Trophoblast cell (in vitro differentiated cells and primary cell): ENCODE measurements around the gene CADM2.

Experiments
- DNase-seq, 2 donors: peaks; one replicate each; pipeline ENCODE4 v3.0.0-alpha.2; 2016
- H2AFZ ChIP-seq: 2 replicates; pipeline ENCODE4 v1.6.1; 2013; ENCODE audit warnings: low read length, moderate library complexity, mild to moderate bottlenecking; ENCODE audit not compliant: insufficient read depth, poor library complexity
- H2AK5ac ChIP-seq: 2 replicates; pipeline ENCODE4 v1.6.1; 2013; ENCODE audit warnings: mild to moderate bottlenecking, low read length
- H2BK120ac ChIP-seq: 2 replicates; pipeline ENCODE4 v1.6.1; 2013; ENCODE audit warnings: low read length, mild to moderate bottlenecking, moderate library complexity; ENCODE audit not compliant: insufficient read depth, poor library complexity
- H2BK12ac ChIP-seq: 2 replicates; pipeline ENCODE4 v1.6.1; 2013; ENCODE audit warnings: mild to moderate bottlenecking, low read length, moderate library complexity
- H2BK5ac ChIP-seq: 2 replicates; pipeline ENCODE4 v1.6.1; 2013; ENCODE audit warnings: low read length, low read depth, moderate library complexity, mild to moderate bottlenecking; ENCODE audit not compliant: poor library complexity
- H3K14ac ChIP-seq: 2 replicates; pipeline ENCODE4 v1.6.1; 2013; ENCODE audit warnings: mild to moderate bottlenecking, low read length
- H3K18ac ChIP-seq: 2 replicates; pipeline ENCODE4 v1.6.1; 2013; ENCODE audit warnings: mild to moderate bottlenecking, low read length
- H3K23ac ChIP-seq: 2 replicates; pipeline ENCODE4 v1.6.1; 2013; ENCODE audit warnings: low read length
- H3K27ac ChIP-seq: 2 replicates; pipeline ENCODE4 v1.5.1; 2013; ENCODE audit warnings: low read depth, mild to moderate bottlenecking, inconsistent platforms, low read length, moderate library complexity
- H3K27me3 ChIP-seq: 2 replicates; pipeline ENCODE4 v1.6.1; 2013; ENCODE audit warnings: inconsistent platforms, mild to moderate bottlenecking, low read length, moderate library complexity; ENCODE audit not compliant: insufficient read depth
- H3K36me3 ChIP-seq, 2 experiments: 1 replicate in 1 of 2; 2 replicates in 1 of 2; pipeline ENCODE4 v1.6.1; 2013; ENCODE audit warnings: low read length in 2 of 2, mild to moderate bottlenecking in 2 of 2, moderate library complexity in 1 of 2; ENCODE audit not compliant: insufficient read depth in 2 of 2, control insufficient read depth in 1 of 2
- H3K4ac ChIP-seq: 2 replicates; pipeline ENCODE4 v1.6.1; 2013; ENCODE audit warnings: low read depth, mild to moderate bottlenecking, low read length, moderate library complexity
- H3K4me1 ChIP-seq, 2 experiments: 1 replicate in 1 of 2; 2 replicates in 1 of 2; pipeline ENCODE4 v1.6.1; 2013; ENCODE audit warnings: low read length in 2 of 2, mild to moderate bottlenecking in 2 of 2, moderate library complexity in 1 of 2; ENCODE audit not compliant: insufficient read depth in 2 of 2, control insufficient read depth in 1 of 2
- H3K4me2 ChIP-seq: 2 replicates; pipeline ENCODE4 v1.6.1; 2013; ENCODE audit warnings: inconsistent platforms, mild to moderate bottlenecking, low read length, moderate library complexity
- H3K4me3 ChIP-seq: 2 replicates; pipeline ENCODE4 v1.5.1; 2013; ENCODE audit warnings: mild to moderate bottlenecking, low read depth, low read length, inconsistent platforms
- H3K79me1 ChIP-seq: one replicate; pipeline ENCODE4 v1.6.1; 2013; ENCODE audit warnings: low read length
- H3K79me2 ChIP-seq: 2 replicates; pipeline ENCODE4 v1.6.1; 2013; ENCODE audit warnings: low read length, mild to moderate bottlenecking; ENCODE audit not compliant: control insufficient read depth, insufficient read depth, poor library complexity
- H3K9ac ChIP-seq: 2 replicates; pipeline ENCODE4 v1.6.1; 2013; ENCODE audit warnings: mild to moderate bottlenecking, low read length
- H3K9me3 ChIP-seq: 2 replicates; pipeline ENCODE4 v1.6.1; 2013; ENCODE audit warnings: low read depth, mild to moderate bottlenecking, control low read depth, inconsistent platforms, low read length; ENCODE audit not compliant: insufficient read depth
- H4K12ac ChIP-seq: 2 replicates; pipeline ENCODE4 v1.6.1; 2013; ENCODE audit warnings: low read depth, mild to moderate bottlenecking, low read length, moderate library complexity
- H4K8ac ChIP-seq: 2 replicates; pipeline ENCODE4 v1.6.1; 2013; ENCODE audit warnings: low read depth, mild to moderate bottlenecking, low read length, moderate library complexity
- H4K91ac ChIP-seq: one replicate; pipeline ENCODE4 v1.6.1; 2013; ENCODE audit warnings: low read depth, mild to moderate bottlenecking, low read length, moderate library complexity
- WGBS: extraction: QIAGEN DNeasy Blood & Tissue Kit; methylation state at CpG from one replicate; pipeline ENCODE4 v1.1.7; 2013; ENCODE audit warnings: missing lambda C conversion rate; ENCODE audit not compliant: insufficient read length, insufficient coverage; ENCODE audit errors: extremely low coverage; 5-methylcytosine and 5-hydroxymethylcytosine counted together

The CADM2 gene

DNA sequence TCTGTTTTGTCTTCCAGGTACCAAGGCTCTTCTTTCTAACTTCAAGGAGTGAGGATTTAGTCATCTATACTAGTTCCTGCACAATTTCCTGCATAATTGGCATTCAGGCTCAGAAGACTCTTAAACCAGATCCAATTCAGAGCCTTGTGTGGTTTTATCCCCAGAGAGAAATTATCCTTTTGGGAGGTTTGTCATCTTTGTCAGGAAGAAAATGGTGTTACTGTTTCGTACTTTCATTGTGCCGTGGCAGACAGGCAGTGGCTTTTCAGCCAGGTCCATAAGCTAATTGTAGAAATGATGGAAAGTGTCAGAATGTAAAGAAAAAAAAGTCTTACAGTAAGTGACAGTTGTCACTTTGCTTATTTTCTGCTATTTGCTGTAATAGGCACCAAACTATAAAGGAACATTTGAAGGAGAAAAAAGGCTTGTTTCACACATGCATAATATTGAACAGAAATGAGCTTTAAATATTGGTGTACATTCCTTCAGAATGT is 82.8 kb downstream of the CADM2 start:
- Histone ChIP-seq H3K18ac (no peak overlapping the region), H3K27ac (no peak overlapping the region), H2BK12ac (no peak overlapping the region), H3K14ac (no peak overlapping the region), H2BK120ac (no peak overlapping the region), H3K79me1 (no peaks in the 10 kb centered on the region), H3K27me3 (no peaks in the 10 kb centered on the region), H3K36me3 (no peaks in the 10 kb centered on the region), H2BK5ac (no peak overlapping the region), H2AK5ac (no peak overlapping the region), H3K79me2 (no peaks in the 10 kb centered on the region), H3K4me3 (no peak overlapping the region), H3K23ac (no peak overlapping the region), H3K4ac (no peak overlapping the region), H3K9ac (no peak overlapping the region), H4K91ac (no peak overlapping the region), H2AFZ (no peak overlapping the region), H4K8ac (no peak overlapping the region), H3K4me1 (no peaks in the 10 kb centered on the region), H3K4me2 (no peak overlapping the region), H3K9me3 (no peaks in the 10 kb centered on the region), H4K12ac (no peak overlapping the region)
- DNase-seq, result no peak
- no CpG with 5 or more reads among the region's 2 CpGs for WGBS

DNA sequence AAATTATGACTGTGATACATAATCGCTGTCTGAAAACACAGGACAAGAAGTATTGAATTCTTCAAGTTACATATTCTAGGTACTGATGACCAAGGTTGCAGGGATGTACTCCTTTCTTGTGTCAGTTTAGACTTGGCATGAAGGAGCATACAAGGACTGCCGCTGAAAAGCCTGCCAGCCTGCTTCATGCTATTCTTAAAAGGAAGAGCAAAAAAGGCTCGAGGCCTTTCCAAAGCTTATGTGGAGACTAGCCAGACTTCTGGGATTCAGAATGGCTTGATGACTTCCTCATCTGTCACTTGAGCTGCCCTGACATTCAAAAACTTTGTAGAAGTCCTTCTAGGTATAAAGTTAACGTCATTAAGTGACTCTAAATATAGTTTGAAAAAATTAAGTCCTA is 92.0 kb downstream of the CADM2 start:
- Histone ChIP-seq H3K14ac (no peak overlapping the region), H2BK5ac (no peak overlapping the region), H3K18ac (no peak overlapping the region), H3K9me3 (no peaks in the 10 kb centered on the region), H3K4me3 (no peak overlapping the region), H3K27me3 (no peaks in the 10 kb centered on the region), H3K4me2 (no peak overlapping the region), H4K91ac (no peak overlapping the region), H3K36me3 (no peaks in the 10 kb centered on the region), H3K79me2 (no peaks in the 10 kb centered on the region), H3K4ac (no peak overlapping the region), H3K27ac (no peak overlapping the region), H2BK12ac (no peak overlapping the region), H3K9ac (no peak overlapping the region), H2AFZ (no peak overlapping the region), H2AK5ac (no peak overlapping the region), H4K8ac (no peak overlapping the region), H4K12ac (no peak overlapping the region), H3K4me1 (no peaks in the 10 kb centered on the region), H3K79me1 (no peaks in the 10 kb centered on the region), H2BK120ac (no peak overlapping the region), H3K23ac (no peak overlapping the region)
- no CpG with 5 or more reads among the region's 4 CpGs for WGBS
- no peak for DNase-seq

DNA sequence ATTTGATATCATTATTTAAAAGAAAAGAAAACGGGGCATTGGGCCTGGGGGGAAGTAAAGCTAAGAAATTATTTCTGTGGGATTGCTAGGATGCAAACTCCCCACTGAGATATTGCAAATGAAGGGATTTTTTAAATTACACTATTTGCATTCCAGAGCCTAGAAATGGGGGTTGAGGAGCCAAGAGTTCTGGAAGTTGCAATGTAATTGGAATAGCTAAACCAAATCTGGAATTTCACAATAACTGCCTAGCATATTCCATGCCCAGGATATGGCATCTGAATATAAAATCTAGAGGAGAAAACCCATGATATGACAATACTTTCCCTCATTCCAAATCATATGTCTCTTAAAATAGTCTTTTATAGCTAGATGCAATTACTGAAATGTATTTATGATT is 93.0 kb downstream of the CADM2 start:
- Histone ChIP-seq H2AFZ (no peak overlapping the region), H3K4me2 (no peak overlapping the region), H3K79me2 (no peaks in the 10 kb centered on the region), H2BK120ac (no peak overlapping the region), H3K4me1 (no peaks in the 10 kb centered on the region), H3K36me3 (no peaks in the 10 kb centered on the region), H3K9ac (no peak overlapping the region), H3K9me3 (no peaks in the 10 kb centered on the region), H4K12ac (no peak overlapping the region), H2BK12ac (no peak overlapping the region), H2AK5ac (no peak overlapping the region), H3K14ac (no peak overlapping the region), H3K27me3 (no peaks in the 10 kb centered on the region), H4K8ac (no peak overlapping the region), H2BK5ac (no peak overlapping the region), H3K18ac (no peak overlapping the region), H3K23ac (no peak overlapping the region), H3K79me1 (no peaks in the 10 kb centered on the region), H3K27ac (no peak overlapping the region), H4K91ac (no peak overlapping the region), H3K4ac (no peak overlapping the region), H3K4me3 (no peak overlapping the region)
- no peak for DNase-seq
- WGBS, result no CpG with 5 or more reads among the region's 1 CpG

DNA sequence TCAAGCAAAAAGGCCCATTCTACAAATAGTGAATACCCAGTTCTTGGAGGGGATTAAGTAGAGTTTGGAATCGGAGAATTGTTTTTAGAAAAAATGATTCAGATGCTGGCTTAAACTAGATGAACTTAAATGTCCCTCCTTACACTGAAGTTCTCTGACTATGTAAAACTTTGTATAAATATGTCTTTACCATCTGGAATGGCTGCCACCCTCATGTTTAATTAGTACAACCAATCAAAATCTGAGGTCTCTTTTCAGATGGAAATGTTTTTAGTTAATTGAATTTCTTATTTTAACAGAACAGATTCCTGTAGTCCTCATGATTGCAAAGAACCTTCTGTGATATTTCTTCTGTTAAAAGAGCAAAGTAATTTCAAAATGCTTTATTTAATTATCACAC is 94.8 kb downstream of the CADM2 start:
- no peak for DNase-seq
- no peak overlapping the region for H3K4me2 ChIP-seq
- H3K4me3 ChIP-seq, result no peak overlapping the region
- no peaks in the 10 kb centered on the region for H3K27me3 ChIP-seq
- no peak overlapping the region for H2BK120ac ChIP-seq
- no peak overlapping the region for H4K8ac ChIP-seq
- no peaks in the 10 kb centered on the region for H3K4me1 ChIP-seq
- no peak overlapping the region for H3K4ac ChIP-seq
- H3K36me3 ChIP-seq, result no peaks in the 10 kb centered on the region
- H4K12ac ChIP-seq, result no peak overlapping the region
- no peak overlapping the region for H3K18ac ChIP-seq
- H3K9me3 ChIP-seq, result no peaks in the 10 kb centered on the region
- H3K27ac ChIP-seq, result no peak overlapping the region
- H2AFZ ChIP-seq, result no peak overlapping the region
- no peak overlapping the region for H2BK5ac ChIP-seq
- no peaks in the 10 kb centered on the region for H3K79me1 ChIP-seq
- no CpG with 5 or more reads among the region's 1 CpG for WGBS
- no peak overlapping the region for H3K9ac ChIP-seq
- no peak overlapping the region for H4K91ac ChIP-seq
- H2AK5ac ChIP-seq, result no peak overlapping the region
- H3K14ac ChIP-seq, result no peak overlapping the region
- no peaks in the 10 kb centered on the region for H3K79me2 ChIP-seq
- H2BK12ac ChIP-seq, result no peak overlapping the region
- no peak overlapping the region for H3K23ac ChIP-seq
